GM23248 (cell line): Measurements from ENCODE around the gene CACNA1D.

Experiments used
- EZH2 ChIP-seq: fragments of 200-600 bp; sonication (generic); IDR thresholded peaks from 2 replicates; pipeline ENCODE4 v1.6.1; 2018; ENCODE audit warnings: antibody characterized with exemption, mild to moderate bottlenecking; ENCODE audit not compliant: insufficient read depth, poor library complexity, severe bottlenecking
- EZH2phosphoT487 ChIP-seq: fragments of 200-600 bp; sonication (generic); IDR thresholded peaks from 2 replicates; pipeline ENCODE4 v1.6.1; 2018; ENCODE audit warnings: antibody characterized with exemption, moderate library complexity, mild to moderate bottlenecking, low read depth; ENCODE audit not compliant: insufficient read depth

- TF ChIP-seq EZH2phosphoT487 = no peak
- no peak for TF ChIP-seq EZH2
Measured at GRCh38 chr3:53705024-53705745, 210.8 kb downstream of the CACNA1D start.
